ENCODE measurements around the gene PRUNE2.

Gene PRUNE2

DNA sequence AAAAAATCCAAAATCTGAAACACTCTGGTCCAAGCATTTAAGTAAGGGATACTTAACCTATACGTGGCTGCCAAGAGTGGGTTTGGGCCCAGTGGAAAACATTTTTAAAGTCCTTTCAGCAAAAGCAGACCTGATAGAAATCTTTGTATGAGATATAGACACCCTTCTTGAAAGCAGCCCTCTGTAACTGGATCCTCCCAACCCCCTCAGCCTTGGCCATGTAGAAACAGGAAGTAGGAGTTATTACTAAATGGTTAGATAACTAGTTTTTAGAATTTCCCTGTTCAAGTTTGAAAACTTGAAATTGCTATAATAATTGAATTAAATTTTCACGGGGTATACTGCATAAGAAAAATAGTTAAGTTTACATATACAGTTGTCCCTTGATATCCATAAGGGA lies 253.0 kb downstream of the PRUNE2 start:
- DNase-seq, result no peak

- DNase-seq, result no peak
These were observed 254.7 kb downstream of the PRUNE2 start for GRCh38 chr9:76651119-76651705.

DNA sequence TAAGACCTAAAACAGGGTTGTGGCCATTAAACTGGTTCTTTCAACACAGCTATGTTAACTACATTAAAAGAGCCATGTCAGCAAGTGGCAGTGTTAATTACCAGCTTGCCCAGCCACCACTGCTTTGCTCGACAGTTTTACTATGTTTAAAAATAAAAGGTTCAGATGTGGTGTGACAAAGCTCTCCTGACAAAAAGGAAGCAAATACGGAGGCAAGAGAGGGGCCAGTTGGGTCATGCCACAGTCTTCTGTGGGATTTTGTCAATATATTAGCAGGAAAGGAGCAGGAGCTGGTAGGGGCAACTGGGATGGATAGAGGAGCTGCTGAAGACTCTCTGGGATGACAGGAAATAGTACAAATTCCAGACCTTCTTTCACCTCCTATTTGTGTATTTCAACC lies 255.2 kb downstream of the PRUNE2 start:
- no peak for DNase-seq

DNA sequence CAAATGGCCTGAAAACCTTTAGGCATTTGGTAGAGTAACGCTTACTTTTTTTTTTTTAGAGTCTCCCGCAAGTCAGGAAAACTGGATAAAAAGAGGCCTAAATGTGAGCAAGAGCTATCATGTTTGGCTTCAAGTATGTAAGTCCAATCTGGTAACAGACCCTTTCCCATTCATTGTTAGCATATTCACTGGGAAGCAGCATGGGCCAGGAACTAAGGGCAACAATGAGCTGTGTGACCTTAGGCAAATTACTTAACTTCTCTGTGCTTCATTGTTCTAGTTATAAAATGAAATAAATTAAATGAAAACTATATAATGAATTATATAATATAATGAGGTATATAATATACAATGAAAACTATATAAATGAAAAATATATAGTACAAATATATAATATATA lies 256.0 kb downstream of the PRUNE2 start:
- no peak for DNase-seq

DNA sequence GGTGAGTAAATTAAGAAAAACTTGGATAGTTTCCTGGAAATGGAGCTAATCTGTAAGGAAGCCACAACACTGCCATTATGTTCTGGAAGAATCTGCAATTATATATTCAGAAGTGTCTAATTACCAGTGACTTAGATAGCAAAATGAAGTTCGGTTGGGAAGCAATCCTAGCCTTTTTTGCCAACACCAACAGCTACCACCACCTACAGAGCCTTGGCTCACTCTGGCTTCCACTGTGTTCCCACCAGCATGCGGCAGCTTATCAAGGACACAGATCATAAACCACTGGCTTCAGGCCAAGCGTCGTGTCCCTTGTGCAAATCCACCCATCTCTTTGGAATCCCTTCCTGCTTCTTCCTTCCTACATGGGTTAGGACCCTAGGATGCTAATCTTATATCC lies 259.7 kb downstream of the PRUNE2 start:
- DNase-seq, result no peak

- no peak for DNase-seq
These were observed 261.2 kb downstream of the PRUNE2 start for GRCh38 chr9:76644647-76645250.

GRCh38 chr9:76644171-76644570 lies 261.7 kb downstream of the PRUNE2 start:
- no peak for DNase-seq

DNA sequence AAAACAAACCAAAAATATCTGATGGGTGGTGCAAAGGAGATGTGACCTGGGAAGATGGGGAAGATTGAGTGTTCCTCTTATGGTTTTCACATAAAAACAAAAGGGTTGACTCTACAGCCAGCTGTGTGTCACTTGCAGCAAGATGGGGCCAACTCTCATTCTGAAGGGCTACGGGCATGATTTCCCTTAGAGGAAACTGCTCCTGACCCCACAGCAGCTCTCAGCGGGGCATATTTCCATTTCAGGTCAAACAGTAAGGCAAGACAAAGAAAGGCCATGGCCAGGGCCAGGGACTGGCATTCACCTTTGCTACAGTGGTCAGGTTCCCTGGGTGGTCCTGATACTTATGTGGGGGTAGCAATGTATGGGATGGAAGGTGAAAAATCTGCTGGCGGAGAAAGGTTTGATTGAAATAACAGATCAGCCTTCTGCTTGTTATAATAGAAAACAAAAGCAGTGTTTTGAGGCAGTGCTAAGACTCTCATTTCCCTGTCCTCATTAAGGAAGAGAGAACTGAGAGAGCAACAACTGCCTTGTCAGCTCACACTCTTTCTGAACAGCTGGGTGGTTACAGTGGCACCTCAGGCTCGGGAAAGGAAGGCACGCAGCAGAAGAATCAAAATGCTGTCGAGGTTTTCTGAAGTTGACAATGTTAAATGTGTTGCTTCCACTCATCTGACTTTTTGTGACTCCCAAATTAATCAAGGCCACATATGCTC lies 262.4 kb downstream of the PRUNE2 start:
- no peak for DNase-seq

GRCh38 chr9:76642701-76643209 lies 263.2 kb downstream of the PRUNE2 start:
- no peak for DNase-seq

DNA sequence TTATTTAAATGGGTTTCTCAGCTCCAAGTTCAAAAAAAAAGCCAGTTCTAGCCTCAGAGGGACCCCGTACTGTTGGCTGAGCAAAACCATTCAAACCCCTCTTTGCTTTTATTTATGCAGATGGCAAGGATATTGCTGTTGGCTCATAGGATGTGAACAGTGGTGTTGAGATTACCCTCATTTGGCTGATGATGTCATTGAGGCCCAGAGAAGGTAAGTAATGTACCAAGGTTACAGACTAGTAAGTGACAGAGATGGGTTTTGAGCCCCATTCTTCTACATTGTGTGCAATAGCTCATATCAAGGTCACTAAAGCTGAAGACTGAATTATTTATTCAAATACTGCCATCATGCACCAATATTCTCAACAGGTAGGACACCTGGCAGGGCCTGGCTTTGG lies 263.8 kb downstream of the PRUNE2 start:
- DNase-seq, result no peak

DNA sequence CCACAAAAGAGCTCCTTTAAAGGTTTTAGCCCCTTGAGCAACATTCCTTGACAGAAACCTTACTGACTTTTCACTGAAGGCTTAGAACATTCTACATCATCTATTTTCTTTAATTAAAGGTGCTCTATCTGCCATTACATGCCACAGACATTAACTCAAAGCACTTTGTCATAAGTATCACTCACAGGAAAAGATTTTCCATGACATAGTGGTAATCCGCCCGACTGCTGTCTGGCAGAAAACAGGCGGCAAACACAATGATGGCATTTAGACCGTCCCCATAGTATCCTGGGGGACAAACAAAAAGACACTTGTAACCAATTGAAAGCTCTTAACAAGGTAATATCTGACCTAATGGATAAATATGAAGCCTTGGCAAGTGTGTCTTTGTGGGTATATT lies 267.9 kb downstream of the PRUNE2 start:
- DNase-seq, result no peak

GRCh38 chr9:76637416-76637815 lies 268.5 kb downstream of the PRUNE2 start:
- DNase-seq, result no peak

GRCh38 chr9:76634356-76635054 lies 271.4 kb downstream of the PRUNE2 start:
- DNase-seq, result no peak

GRCh38 chr9:76630916-76631315 lies 275.0 kb downstream of the PRUNE2 start:
- no peak for DNase-seq

DNA sequence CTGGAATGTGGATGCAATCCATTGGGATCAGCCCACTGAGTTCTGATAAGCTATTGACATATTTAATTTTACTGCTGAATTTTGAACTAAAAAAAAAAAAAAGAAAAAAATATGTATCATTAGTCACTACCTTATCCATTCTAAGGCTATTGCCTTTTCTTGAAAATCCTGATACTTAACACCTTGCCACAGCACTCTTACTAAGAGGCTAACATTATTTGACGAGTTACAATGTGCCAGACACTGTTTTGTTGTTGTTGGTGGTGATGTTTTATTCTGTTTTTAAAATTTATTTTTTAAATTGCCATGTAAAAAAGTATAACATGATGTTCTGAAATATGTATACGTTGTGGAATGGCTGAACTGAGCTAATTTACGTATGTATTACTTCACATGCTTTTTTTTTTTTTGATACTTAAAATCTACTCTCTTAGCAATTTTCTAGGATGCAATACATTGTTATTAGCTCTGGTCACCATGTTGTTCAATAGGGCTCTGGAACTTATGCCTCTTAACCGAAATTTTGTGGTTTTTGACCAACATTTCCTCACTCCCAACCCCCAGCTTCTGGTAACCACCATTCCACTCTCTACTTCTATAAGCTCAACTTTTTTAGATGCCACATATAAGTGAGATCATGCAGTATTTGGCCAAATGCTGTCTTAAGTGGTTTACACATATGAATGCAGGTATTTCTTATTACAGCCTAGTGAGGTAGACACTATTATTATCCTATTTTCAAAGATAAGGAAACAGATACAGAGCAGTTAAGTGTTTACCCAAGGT lies 276.5 kb downstream of the PRUNE2 start:
- DNase-seq, result no peak

DNA sequence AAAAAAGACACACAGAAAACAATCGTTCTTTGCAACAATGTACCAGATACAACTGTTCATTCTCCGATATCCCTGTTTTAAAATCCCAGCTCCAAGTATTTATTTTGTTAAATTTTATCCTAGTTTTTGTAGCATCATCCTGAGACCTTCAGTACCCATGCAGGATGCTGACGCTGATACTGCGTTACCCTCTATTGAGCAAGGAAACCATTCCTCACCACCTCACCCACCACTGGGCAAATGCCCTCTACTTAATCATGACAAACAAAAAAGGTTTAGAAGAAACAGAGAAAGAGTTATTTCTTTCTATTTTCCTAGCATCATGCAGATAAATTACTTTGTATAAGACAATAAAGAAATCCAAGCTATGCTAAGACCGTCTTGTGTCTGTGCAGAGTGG lies 277.8 kb downstream of the PRUNE2 start:
- no peak for DNase-seq

- no peak for DNase-seq
These were observed 278.9 kb downstream of the PRUNE2 start for GRCh38 chr9:76626980-76627379.

DNA sequence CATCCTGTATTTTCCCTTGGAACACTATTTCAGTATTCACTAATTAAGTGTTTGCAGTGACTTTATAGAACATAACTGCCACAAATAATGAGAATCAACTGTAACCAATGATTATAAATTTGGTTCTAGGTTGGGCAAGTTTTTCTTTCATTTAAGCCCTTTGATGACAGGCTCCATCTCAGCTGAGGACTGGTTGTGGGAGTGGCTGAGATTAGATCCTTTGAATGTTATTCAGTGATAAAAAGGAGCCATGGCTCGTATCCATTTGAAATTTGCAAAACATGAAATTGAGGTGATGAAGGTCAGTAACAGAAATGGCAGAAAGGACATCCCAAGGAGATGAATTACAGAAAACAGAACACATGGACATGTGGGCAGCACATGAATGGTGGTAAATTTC lies 279.8 kb downstream of the PRUNE2 start:
- DNase-seq, result no peak

DNA sequence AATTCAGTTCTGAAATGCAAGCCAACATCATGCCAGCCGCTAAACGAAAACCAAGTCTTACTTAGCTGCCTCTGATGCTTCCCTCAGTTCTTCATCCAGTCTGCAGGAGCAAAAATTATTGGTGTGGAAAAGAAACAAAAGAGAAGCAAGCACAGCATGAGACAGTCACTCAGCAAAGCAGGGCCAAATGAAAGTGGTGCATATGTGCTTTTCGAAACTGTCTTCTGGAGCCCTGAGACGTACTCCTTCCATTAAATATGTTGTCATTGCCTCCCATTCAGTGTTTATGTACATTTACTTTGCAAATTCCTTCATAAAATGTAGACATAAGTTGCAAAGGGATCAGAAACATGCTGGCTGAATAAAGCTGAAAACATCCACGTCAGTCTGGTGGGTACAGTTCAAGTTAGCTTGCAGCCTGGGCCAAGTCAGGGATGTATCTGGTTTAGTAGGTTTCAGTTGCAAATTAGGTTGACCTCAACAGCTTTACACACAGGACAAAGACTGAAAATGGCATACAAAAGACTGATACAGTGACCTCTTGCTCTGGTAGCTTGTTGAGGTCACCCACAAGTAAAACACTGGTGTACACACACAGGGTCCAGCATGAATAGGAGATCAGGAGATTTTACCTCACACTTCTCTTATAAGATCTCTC lies 281.4 kb downstream of the PRUNE2 start:
- no peak for DNase-seq

GRCh38 chr9:76620996-76621395 lies 284.9 kb downstream of the PRUNE2 start:
- DNase-seq, result no peak

GRCh38 chr9:76620581-76620980 lies 285.3 kb downstream of the PRUNE2 start:
- no peak for DNase-seq

GRCh38 chr9:76619640-76620039 lies 286.3 kb downstream of the PRUNE2 start:
- no peak for DNase-seq
